Naive thymus-derived CD8-positive, alpha-beta T cell (primary cell): ENCODE measurements around the gene RPL27A. TPM values are rescaled to one million over a fixed set of nuclear protein-coding genes. Genes with fewer than 3 reads are reported as not detected.

ENCODE experiments used
- ATAC-seq, 2 donors: fragments of 150-1000 bp; cut with Tn5 transposase in 1 of 2; sonication (Bioruptor Pico), chemical (Tn5 transposase) in 1 of 2; 1 replicate in 1 of 2; 2 replicates in 1 of 2; pipeline ENCODE4 v1.10.0; 2021; ENCODE audit warnings: mild to moderate bottlenecking in 2 of 2, moderate library complexity in 2 of 2
- POLR2A ChIA-PET: fragments of 350-600 bp; sonication (Branson Sonifier 250); formaldehyde crosslinking; loops from one replicate; lab custom pipeline; 2021; ENCODE audit warnings: antibody characterized with exemption; lab: Charles Lee
- DNase-seq, 10 donors: peaks; one replicate each; pipeline versions ENCODE4 v3.0.0 to v3.0.0-alpha.2; 2020 to 2022
- H3K27ac Mint-ChIP-seq, 10 donors: one replicate each; pipeline ENCODE4 v1.8.0; 2020 to 2022; ENCODE audit warnings: mild to moderate bottlenecking in 10 of 10, mixed read lengths in 10 of 10, moderate library complexity in 4 of 10, inconsistent platforms in 1 of 10
- H3K27me3 Mint-ChIP-seq, 5 donors: one replicate each; pipeline ENCODE4 v1.8.0; 2021 to 2022; ENCODE audit warnings: mixed read lengths in 5 of 5
- H3K36me3 Mint-ChIP-seq, 3 donors: one replicate each; pipeline ENCODE4 v1.8.0; 2020 to 2022; ENCODE audit warnings: mixed read lengths in 3 of 3, mild to moderate bottlenecking in 2 of 3, inconsistent platforms in 1 of 3
- H3K4me1 Mint-ChIP-seq, 4 donors: one replicate each; pipeline ENCODE4 v1.8.0; 2021 to 2022; ENCODE audit warnings: mixed read lengths in 4 of 4
- H3K4me3 Mint-ChIP-seq, 10 donors: one replicate each; pipeline ENCODE4 v1.8.0; 2020 to 2022; ENCODE audit warnings: mild to moderate bottlenecking in 10 of 10, mixed read lengths in 10 of 10, moderate library complexity in 6 of 10, inconsistent platforms in 1 of 10
- H3K9me3 Mint-ChIP-seq, 9 donors: one replicate each; pipeline ENCODE4 v1.8.0; 2020 to 2022; ENCODE audit warnings: mixed read lengths in 9 of 9, mild to moderate bottlenecking in 3 of 9, inconsistent platforms in 1 of 9, moderate library complexity in 1 of 9
- polyA plus RNA-seq, 3 donors: library from polyadenylated mRNA; unstranded; fragments of 300-500 nt; fragmentation: Illumina TruSeq; gene quantifications; one replicate each; pipeline ENCODE4 v1.2.3, GENCODE V29; 2021
- total RNA-seq, 8 experiments: library from RNA in 2 of 8; stranded (reverse) in 2 of 8; gene quantifications; one replicate each; pipeline ENCODE4 v1.2.3 and lab custom pipeline; 2021 to 2026

RPL27A gene
- total and polyA plus RNA-seq, 5 experiments from 2014 or later: 1,430 to 4,848 (median 4,481) TPM

GRCh38 chr11:8717876-8718753 lies 35.5 kb downstream of the RPL27A start:
- ATAC-seq (no peak), DNase-seq (peak in 1 of 10 donors; percentile 10)
- Mint-ChIP-seq H3K36me3 (no peaks in the 10 kb centered on the region), H3K27me3 (peaks cover 1 to 43% (median 8%) of the 10 kb centered on the region in 5 donors), H3K4me1 (peaks cover 0 to 15% (median 8%) of the 10 kb centered on the region in 4 donors), H3K4me3 (peak overlapping the region in 1 of 10 donors; percentile 53), H3K9me3 (no peaks in the 10 kb centered on the region), H3K27ac (no peak overlapping the region)
- POLR2A ChIA-PET: no interaction called here

GRCh38 chr11:8719211-8719649 lies 36.6 kb downstream of the RPL27A start:
- POLR2A ChIA-PET: no interaction called here
- ATAC-seq (no peak), DNase-seq (no peak)
- Mint-ChIP-seq H3K4me3 (no peak overlapping the region), H3K27me3 (peaks cover 1 to 44% (median 8%) of the 10 kb centered on the region in 5 donors), H3K4me1 (peaks cover 0 to 15% (median 8%) of the 10 kb centered on the region in 4 donors), H3K36me3 (no peaks in the 10 kb centered on the region), H3K27ac (no peak overlapping the region), H3K9me3 (no peaks in the 10 kb centered on the region)

GRCh38 chr11:8719721-8720120 lies 37.1 kb downstream of the RPL27A start:
- Mint-ChIP-seq H3K27me3 (peaks cover 1 to 44% (median 8%) of the 10 kb centered on the region in 5 donors), H3K4me1 (peaks cover 0 to 15% (median 8%) of the 10 kb centered on the region in 4 donors), H3K36me3 (no peaks in the 10 kb centered on the region), H3K4me3 (no peak overlapping the region), H3K9me3 (no peaks in the 10 kb centered on the region), H3K27ac (peak overlapping the region in 1 of 10 donors; percentile 20)
- POLR2A ChIA-PET: no interaction called here
- ATAC-seq (no peak), DNase-seq (no peak)

DNA sequence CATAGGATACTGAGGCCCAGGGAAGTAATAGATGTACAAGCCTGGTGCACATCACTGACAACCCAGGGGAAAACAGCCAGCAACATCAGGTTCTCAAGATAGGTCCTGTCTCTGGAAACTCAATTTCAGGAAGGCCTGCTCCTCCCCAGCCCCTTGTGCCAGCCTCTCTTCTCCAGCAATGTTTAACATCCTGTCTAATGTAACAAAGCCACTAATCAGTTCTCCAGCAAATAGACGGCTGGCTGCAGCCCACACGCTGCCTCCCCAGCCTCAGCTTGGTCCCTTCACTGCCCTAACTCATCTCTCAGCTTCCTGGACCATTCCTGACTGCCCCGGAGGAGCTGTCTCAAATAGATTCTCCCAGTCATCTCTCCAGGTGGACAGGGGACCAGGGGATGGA lies 37.8 kb downstream of the RPL27A start:
- Mint-ChIP-seq H3K27ac (no peak overlapping the region), H3K4me1 (peaks cover 0 to 15% (median 8%) of the 10 kb centered on the region in 4 donors), H3K36me3 (no peaks in the 10 kb centered on the region), H3K27me3 (peaks cover 1 to 37% (median 5%) of the 10 kb centered on the region in 5 donors), H3K9me3 (no peaks in the 10 kb centered on the region), H3K4me3 (no peak overlapping the region)
- ATAC-seq: no peak
- DNase-seq: no peak
- POLR2A ChIA-PET: no interaction called here

DNA sequence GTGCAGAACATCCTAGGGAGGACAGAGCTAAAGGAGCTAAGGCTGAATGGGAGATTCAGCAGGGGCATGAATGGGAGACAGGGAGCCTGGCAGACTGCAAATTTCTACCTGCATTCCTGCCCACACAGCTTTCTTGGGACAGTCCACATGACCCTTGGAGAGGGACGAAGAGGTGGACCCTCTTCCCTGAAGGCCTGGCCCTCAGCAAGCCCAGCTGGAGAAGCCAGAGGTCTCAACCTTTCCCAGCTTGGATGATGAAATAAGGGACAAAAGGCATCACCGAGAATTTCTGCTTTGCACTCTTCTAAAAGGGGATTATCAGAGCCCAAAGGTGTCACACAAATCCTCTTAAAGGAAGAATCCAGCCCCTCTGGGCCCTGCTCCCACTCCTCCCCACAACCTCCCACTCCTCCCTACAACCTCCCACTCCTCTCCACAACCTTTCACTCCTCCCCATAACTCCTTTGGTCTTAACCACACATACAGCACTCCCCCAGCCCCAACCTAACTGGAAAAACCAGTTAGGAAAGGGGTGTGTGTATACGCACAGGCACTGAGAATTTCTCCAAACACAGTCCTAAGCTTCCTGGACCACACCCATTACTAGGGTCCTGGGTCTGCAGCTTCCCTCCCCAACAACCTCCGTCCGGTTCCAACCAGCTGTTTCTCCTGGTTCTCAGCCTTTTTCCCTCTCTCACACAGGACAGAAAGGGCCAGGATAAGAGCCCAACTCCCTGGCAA lies 38.4 kb downstream of the RPL27A start:
- DNase-seq (no peak), ATAC-seq (no peak)
- POLR2A ChIA-PET: no interaction called here
- Mint-ChIP-seq H3K4me3 (no peak overlapping the region), H3K9me3 (no peaks in the 10 kb centered on the region), H3K36me3 (no peaks in the 10 kb centered on the region), H3K27ac (peak overlapping the region in 1 of 10 donors; percentile 12), H3K4me1 (peaks cover 0 to 15% (median 8%) of the 10 kb centered on the region in 4 donors), H3K27me3 (peaks cover 1 to 34% (median 5%) of the 10 kb centered on the region in 5 donors)

- Mint-ChIP-seq H3K36me3 (no peaks in the 10 kb centered on the region), H3K4me1 (peaks cover 0 to 13% (median 8%) of the 10 kb centered on the region in 4 donors), H3K4me3 (no peak overlapping the region), H3K27ac (no peak overlapping the region), H3K9me3 (no peaks in the 10 kb centered on the region), H3K27me3 (peaks cover 1 to 34% (median 5%) of the 10 kb centered on the region in 5 donors)
- ATAC-seq (no peak), DNase-seq (no peak)
- POLR2A ChIA-PET: no interaction called here
These were observed 39.3 kb downstream of the RPL27A start for GRCh38 chr11:8721609-8722500.

DNA sequence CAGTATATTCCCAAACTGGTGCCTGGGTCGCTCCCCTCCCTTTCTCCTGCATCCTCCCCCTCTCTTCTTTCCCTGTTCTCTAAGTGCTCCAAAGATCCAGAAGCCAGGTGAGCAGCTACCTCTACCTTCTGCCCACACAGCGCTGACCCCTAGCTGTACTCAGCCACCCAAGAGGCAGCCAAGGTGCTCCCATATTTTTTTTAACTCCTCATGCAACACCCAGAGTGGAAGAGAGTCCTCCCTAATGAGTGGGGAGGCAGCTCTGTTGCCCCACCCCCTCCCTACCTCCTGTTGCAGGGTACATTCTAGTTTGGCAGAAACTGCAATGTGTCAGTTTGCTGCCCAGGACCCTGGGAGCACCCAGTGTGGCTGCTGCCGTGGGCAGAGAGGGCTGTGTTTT lies 40.2 kb downstream of the RPL27A start:
- H3K27ac Mint-ChIP-seq: no peak overlapping the region
- H3K4me3 Mint-ChIP-seq: no peak overlapping the region
- POLR2A ChIA-PET: no interaction called here
- no peaks in the 10 kb centered on the region for H3K36me3 Mint-ChIP-seq
- DNase-seq: no peak
- ATAC-seq: no peak
- peaks cover 0 to 7% (median 1%) of the 10 kb centered on the region in 4 donors for H3K4me1 Mint-ChIP-seq
- H3K27me3 Mint-ChIP-seq: peaks cover 1 to 34% (median 9%) of the 10 kb centered on the region in 5 donors
- H3K9me3 Mint-ChIP-seq: no peaks in the 10 kb centered on the region

DNA sequence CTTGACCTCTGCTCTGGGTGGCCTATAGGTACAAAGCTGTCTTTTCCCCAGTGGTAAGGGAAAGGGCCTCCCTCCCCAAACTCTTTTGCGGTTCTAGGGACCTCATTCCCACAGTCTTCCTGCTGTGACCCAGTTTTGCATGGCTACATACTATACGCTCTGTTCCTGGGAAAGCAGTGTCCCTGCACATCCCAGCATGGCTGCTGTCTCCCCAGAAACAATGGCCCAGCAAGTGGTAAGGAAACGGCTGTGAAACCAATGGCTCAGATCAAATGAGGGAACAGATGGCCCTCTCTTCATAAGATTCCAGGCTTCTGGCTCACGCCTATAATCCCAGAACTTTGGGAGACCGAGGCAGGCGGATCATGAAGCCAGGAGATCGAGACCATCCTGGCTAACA lies 41.1 kb downstream of the RPL27A start:
- Mint-ChIP-seq H3K36me3 (no peaks in the 10 kb centered on the region), H3K27me3 (peaks cover 1 to 34% (median 8%) of the 10 kb centered on the region in 5 donors), H3K9me3 (no peaks in the 10 kb centered on the region), H3K4me1 (no peaks in the 10 kb centered on the region), H3K27ac (no peak overlapping the region), H3K4me3 (no peak overlapping the region)
- no peak for ATAC-seq
- DNase-seq: no peak
- POLR2A ChIA-PET: no interaction called here

GRCh38 chr11:8724682-8725081 lies 42.1 kb downstream of the RPL27A start:
- H3K27me3 Mint-ChIP-seq: peaks cover 1 to 34% (median 8%) of the 10 kb centered on the region in 5 donors
- ATAC-seq: no peak
- DNase-seq: no peak
- H3K27ac Mint-ChIP-seq: no peak overlapping the region
- H3K36me3 Mint-ChIP-seq: no peaks in the 10 kb centered on the region
- POLR2A ChIA-PET: no interaction called here
- no peaks in the 10 kb centered on the region for H3K9me3 Mint-ChIP-seq
- no peaks in the 10 kb centered on the region for H3K4me1 Mint-ChIP-seq
- H3K4me3 Mint-ChIP-seq: no peak overlapping the region

DNA sequence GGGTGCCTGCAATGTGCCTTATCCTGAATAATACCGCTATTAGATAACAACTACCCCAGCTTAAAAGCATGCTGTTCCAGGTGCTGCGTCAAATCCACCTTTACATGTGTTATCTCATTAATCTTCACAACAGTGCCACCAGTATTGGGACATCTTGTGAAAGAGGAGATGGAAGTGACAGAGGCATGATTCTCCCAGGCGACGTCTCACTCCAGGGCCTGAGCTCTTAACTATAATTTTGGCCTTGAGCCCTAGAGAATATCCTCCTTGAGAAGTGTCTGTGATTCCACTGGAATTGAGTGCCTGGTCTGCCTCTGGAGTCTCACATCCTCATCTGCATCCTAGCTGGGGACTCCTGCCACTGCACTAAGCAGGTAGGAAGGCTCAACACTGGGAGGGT lies 43.8 kb downstream of the RPL27A start:
- DNase-seq (no peak), ATAC-seq (no peak)
- H3K36me3 Mint-ChIP-seq: no peaks in the 10 kb centered on the region
- POLR2A ChIA-PET: no interaction called here
- peaks cover 1 to 18% (median 8%) of the 10 kb centered on the region in 5 donors for H3K27me3 Mint-ChIP-seq
- H3K27ac Mint-ChIP-seq: no peak overlapping the region
- H3K9me3 Mint-ChIP-seq: no peaks in the 10 kb centered on the region
- no peak overlapping the region for H3K4me3 Mint-ChIP-seq
- H3K4me1 Mint-ChIP-seq: peaks cover 0 to 2% (median 0%) of the 10 kb centered on the region in 4 donors

GRCh38 chr11:8728563-8728962 lies 46.0 kb downstream of the RPL27A start:
- Mint-ChIP-seq H3K4me1 (peaks cover 0 to 24% (median 0%) of the 10 kb centered on the region in 4 donors), H3K4me3 (no peak overlapping the region), H3K9me3 (no peaks in the 10 kb centered on the region), H3K27ac (no peak overlapping the region), H3K36me3 (no peaks in the 10 kb centered on the region), H3K27me3 (peaks cover 0 to 8% (median 0%) of the 10 kb centered on the region in 5 donors)
- DNase-seq (no peak), ATAC-seq (no peak)
- POLR2A ChIA-PET: no interaction called here

DNA sequence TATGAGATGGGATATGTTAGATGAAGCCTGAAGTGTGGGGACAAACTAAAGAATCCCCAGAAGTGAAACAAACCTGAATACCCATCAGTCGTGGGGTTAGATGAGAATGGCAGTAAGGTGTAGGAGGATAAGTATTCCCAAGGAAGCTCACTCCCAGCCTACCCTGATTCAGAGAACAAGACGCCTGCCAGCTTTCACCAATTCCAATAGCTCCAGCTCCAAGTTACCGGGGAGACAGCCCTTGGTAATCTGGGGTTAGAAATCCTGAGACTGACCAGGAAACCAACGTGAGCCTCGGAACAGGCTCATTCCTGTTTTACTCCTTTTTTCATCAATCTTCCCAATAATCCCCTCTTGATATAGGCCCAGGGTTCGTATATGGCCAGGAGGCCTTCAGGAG lies 46.5 kb downstream of the RPL27A start:
- no peak for ATAC-seq
- no peak overlapping the region for H3K27ac Mint-ChIP-seq

More for the DNA sequence above, 46.5 kb downstream of the RPL27A start:
- Mint-ChIP-seq H3K27me3 (peaks cover 0 to 8% (median 0%) of the 10 kb centered on the region in 5 donors), H3K36me3 (no peaks in the 10 kb centered on the region), H3K9me3 (no peaks in the 10 kb centered on the region), H3K4me1 (peaks cover 0 to 29% (median 0%) of the 10 kb centered on the region in 4 donors), H3K4me3 (no peak overlapping the region)
- no peak for DNase-seq
- POLR2A ChIA-PET: no interaction called here
